ENCODE data around the gene MPST.

DNA sequence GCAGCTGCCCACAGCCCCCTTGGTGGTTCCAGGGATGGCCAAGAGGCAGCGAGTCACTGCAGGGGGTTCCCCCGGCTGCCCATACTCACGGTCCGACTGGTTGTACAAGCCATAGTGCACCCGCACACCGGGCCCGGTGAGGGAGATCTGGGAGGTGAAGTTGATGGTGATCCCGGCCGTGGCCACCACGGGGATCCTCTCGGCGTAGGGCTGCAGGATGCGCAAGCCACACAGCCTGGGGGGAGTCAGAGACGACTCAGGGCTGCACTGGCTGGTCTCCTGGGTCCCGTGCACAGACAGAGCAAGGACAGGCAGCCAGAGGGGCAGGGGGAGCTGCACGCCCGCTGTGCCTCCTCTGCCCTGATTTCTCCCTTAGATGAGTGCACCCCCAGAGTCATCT lies 55.5 kb downstream of the MPST start:
- TF ChIP-seq POLR2AphosphoS5 (IDR thresholded peaks at IDR 0.05; ENCODE audit: borderline replicate concordance, low read depth, low read length) (no peak), EZH2 (IDR thresholded peaks at IDR 0.05) (no peak)

All from SK-N-MC (cell line).